K562 (cell line): Measurements from ENCODE around the gene ANXA8. TPM values are rescaled to one million over a fixed set of nuclear protein-coding genes. Genes with fewer than 3 reads are reported as not detected.

Experiments used
- ATAC-seq: fragments of 200-7000 bp; cut with Tn5 transposase; 3 replicates; pipeline ENCODE4 v1.9.1; 2020; ENCODE audit warnings: moderate library complexity
- BruUV-seq: library from RNA; stranded (reverse); fragments of 400-500 nt; replicated peaks from 2 replicates; lab custom pipeline; 2021; lab: Mats Ljungman, UMichigan
- CTCF ChIA-PET: fragments of 300-600 bp; formaldehyde crosslinking; extraction: SDS; loops from one replicate; lab custom pipeline; 2021; ENCODE audit warnings: low intra/inter-chr PET ratio; lab: Yijun Ruan, JAX
- POLR2A ChIA-PET: fragments of 300-600, 350-650 bp; sonication (Branson Sonifier 250); formaldehyde crosslinking; extraction: SDS; loops from one replicate; lab custom pipeline; 2021; ENCODE audit warnings: antibody characterized with exemption, inconsistent platforms; lab: Yijun Ruan, JAX
- DNase-seq, 4 experiments: peaks; one replicate each; pipeline versions ENCODE4 v3.0.0 to v3.0.0-alpha.2; 2011 to 2018; ENCODE audit warnings: low spot score in 3 of 4, mixed read lengths in 3 of 4; ENCODE audit errors: extremely low read depth in 1 of 4
- FAIRE-seq: peaks from 2 replicates; lab custom pipeline; 2011; peaks lifted over from hg19 to GRCh38; lab: Jason Lieb, UNC
- H2AFZ ChIP-seq: 2 replicates; pipeline ENCODE4 v1.6.0; 2011; ENCODE audit warnings: low read depth, low read length, control low read depth, inconsistent platforms
- H3K27ac ChIP-seq: fragments of 200-600 bp; 3 replicates; pipeline ENCODE4 v1.8.0; 2011; ENCODE audit warnings: low read depth, mild to moderate bottlenecking, control low read depth, inconsistent platforms, low read length, moderate library complexity, mixed read lengths; ENCODE audit errors: extremely low read depth
- H3K27me3 ChIP-seq, 2 experiments: fragments of 300-600 bp in 1 of 2; 2 replicates in 1 of 2; 3 replicates in 1 of 2; pipeline versions ENCODE4 v1.6.0 to v1.8.0; 2011; ENCODE audit warnings: inconsistent platforms in 2 of 2, low read length in 2 of 2, mild to moderate bottlenecking in 1 of 2, mixed read lengths in 1 of 2, moderate library complexity in 1 of 2; ENCODE audit not compliant: control insufficient read depth in 2 of 2, insufficient read depth in 2 of 2
- H3K36me3 ChIP-seq: fragments of 300-600 bp; 3 replicates; pipeline ENCODE4 v1.8.0; 2011; ENCODE audit warnings: mild to moderate bottlenecking, low read length, inconsistent platforms; ENCODE audit not compliant: control insufficient read depth, insufficient read depth
- H3K4me1 ChIP-seq, 2 experiments: fragments of 200-600 bp in 1 of 2; replicated peaks in 1 of 2; 2 replicates in 1 of 2; 3 replicates in 1 of 2; pipeline versions ENCODE4 v1.5.1 to v1.8.0; 2011; ENCODE audit warnings: inconsistent platforms in 2 of 2, low read length in 2 of 2, mild to moderate bottlenecking in 1 of 2, mixed read lengths in 1 of 2, moderate library complexity in 1 of 2; ENCODE audit not compliant: control insufficient read depth in 2 of 2, insufficient read depth in 2 of 2
- H3K4me2 ChIP-seq: 2 replicates; pipeline ENCODE4 v1.6.1; 2011; ENCODE audit warnings: low read length, control low read depth, inconsistent platforms, mixed read lengths; ENCODE audit not compliant: insufficient read depth
- H3K4me3 ChIP-seq: fragments of 200-600 bp; sonication (generic), shearing (Covaris generic); 2 replicates; pipeline ENCODE4 v1.5.1; 2016; ENCODE audit warnings: control low read depth, inconsistent platforms
- H3K79me2 ChIP-seq: fragments of 200-600 bp; 3 replicates; pipeline ENCODE4 v1.8.0; 2011; ENCODE audit warnings: low read length, inconsistent platforms; ENCODE audit not compliant: control insufficient read depth, insufficient read depth
- H3K9ac ChIP-seq, 2 experiments: 2 replicates each; pipeline versions ENCODE4 v1.6.0 to v1.6.1; 2011; ENCODE audit warnings: low read depth in 2 of 2, low read length in 2 of 2, control low read depth in 1 of 2, inconsistent platforms in 1 of 2, mild to moderate bottlenecking in 1 of 2, mixed read lengths in 1 of 2; ENCODE audit not compliant: insufficient read depth in 1 of 2
- H3K9me1 ChIP-seq: one replicate; pipeline ENCODE4 v1.6.0; 2011; ENCODE audit warnings: inconsistent platforms, mild to moderate bottlenecking, low read length, moderate library complexity; ENCODE audit not compliant: control insufficient read depth, insufficient read depth
- H3K9me3 ChIP-seq: replicated peaks from 2 replicates; pipeline ENCODE4 v1.5.1; 2011; ENCODE audit warnings: low read depth, low read length, inconsistent platforms; ENCODE audit not compliant: control insufficient read depth, insufficient read depth
- H4K20me1 ChIP-seq: replicated peaks from 2 replicates; pipeline ENCODE4 v1.6.1; 2011; ENCODE audit warnings: low read length, inconsistent platforms, mixed read lengths; ENCODE audit not compliant: control insufficient read depth, insufficient read depth
- ATF4 ChIP-seq: fragments of 450-650 bp; formaldehyde crosslinking; IDR thresholded peaks from 2 replicates; pipeline ENCODE4 v1.4.0; 2022; ENCODE audit warnings: mild to moderate bottlenecking, moderate library complexity
- BACH1 ChIP-seq: fragments of 200-800 bp; sonication (Bioruptor generic); IDR thresholded peaks from 2 replicates; pipeline ENCODE4 v1.6.1; 2016; ENCODE audit warnings: missing genetic modification characterization, missing compliant biosample characterization
- FOXA1 ChIP-seq: fragments of 450-650 bp; IDR thresholded peaks from 2 replicates; pipeline ENCODE4 v1.6.1; 2016; ENCODE audit warnings: mild to moderate bottlenecking, borderline replicate concordance
- FOXM1 ChIP-seq, 2 experiments: fragments of 450-650 bp in 1 of 2; sonication (generic) in 1 of 2; formaldehyde crosslinking in 1 of 2; IDR thresholded peaks; 2 replicates each; pipeline versions ENCODE4 v1.6.1 to v1.9.0; 2017 to 2022; ENCODE audit warnings: low read depth in 2 of 2, mild to moderate bottlenecking in 2 of 2, missing genetic modification reagents in 1 of 2, moderate library complexity in 1 of 2
- HDAC1 ChIP-seq, 2 experiments: fragments of 450-650 bp; IDR thresholded peaks; 2 replicates each; pipeline ENCODE4 v1.6.1; 2016 to 2017; ENCODE audit warnings: inconsistent platforms in 1 of 2, mild to moderate bottlenecking in 1 of 2, moderate library complexity in 1 of 2
- MXI1 ChIP-seq: IDR thresholded peaks from 2 replicates; pipeline ENCODE4 v1.6.1; 2011; ENCODE audit warnings: low read depth, mild to moderate bottlenecking, improper control_type of control experiment, low read length
- PCBP2 ChIP-seq: fragments of 200-400 bp; formaldehyde crosslinking; IDR thresholded peaks from 2 replicates; pipeline ENCODE4 v1.6.1; 2018; ENCODE audit warnings: low read length, low read depth, mild to moderate bottlenecking, moderate library complexity; ENCODE audit not compliant: poor library complexity, severe bottlenecking
- WGBS: fragments of 100-300 bp; shearing (Covaris generic); methylation state at CpG from one replicate; pipeline ENCODE4 v1.1.6; 2016; ENCODE audit warnings: low coverage, mixed read lengths; ENCODE audit not compliant: insufficient coverage; ENCODE audit errors: missing lambda C conversion rate; 5-methylcytosine and 5-hydroxymethylcytosine counted together
- in situ Hi-C: fragments of 300-500 bp; cut with MboI; formaldehyde crosslinking; loops from 4 replicates; pipeline ENCODE4 v1.15.0; 2018; ENCODE audit warnings: inconsistent platforms, mixed read lengths
- intact Hi-C: fragments of 100-400 bp; cut with micrococcal nuclease; formaldehyde crosslinking; loops from 2 replicates; pipeline ENCODE4 v1.14.2; 2022
- polyA plus RNA-seq, 8 experiments: library from polyadenylated mRNA; depleted of rRNA in 4 of 8; stranded (reverse) in 5 of 8; unstranded in 3 of 8; fragments of >200 nt; fragmentation: Nextera tagmentation in 2 of 8; fragmentation: Illumina TruSeq in 1 of 8; extraction: Ambion mirVana in 2 of 8; extraction: Trizol in 1 of 8; gene quantifications; 2 replicates each; pipeline versions ENCODE4 v1.2.1 to v1.2.3, GENCODE V29; 2011 to 2014; ENCODE audit warnings: inconsistent platforms in 1 of 8, missing spikeins in 1 of 8
- total RNA-seq, 7 experiments: library from RNA; depleted of rRNA in 6 of 7; stranded (reverse); fragments of >200 nt in 6 of 7; fragmentation: Illumina TruSeq in 2 of 7; extraction: Trizol in 2 of 7; gene quantifications; 2 replicates each; pipeline versions ENCODE4 v1.2.1 to v1.2.3, GENCODE V29; 2011 to 2021; ENCODE audit warnings: low replicate concordance in 1 of 7

ANXA8 gene
- total and polyA plus RNA-seq, 9 of the 15 experiments (the other 6 are each of a cell fraction or from before 2014, with no cell fraction given), result not detected

- CTCF ChIA-PET, result no interaction called here
- in situ Hi-C loops (no loop called here), intact Hi-C loops (no loop called here)
- 8% methylated on average over 14 of the region's 14 CpGs for WGBS
- H3K4me3 ChIP-seq, result no peak overlapping the region
- POLR2A ChIA-PET, result no interaction called here
- H3K36me3 ChIP-seq, result no peaks in the 10 kb centered on the region
- no peak overlapping the region for H3K27ac ChIP-seq
- no TSS peak for BruUV-seq
- TF ChIP-seq HDAC1 (IDR thresholded peaks at IDR 0.05) (no peak), PCBP2 (no peak), FOXM1 (IDR thresholded peaks at IDR 0.05; ENCODE audit: low read depth) (no peak), FOXM1 (CRISPR knock-in tag; IDR thresholded peaks at IDR 0.05; ENCODE audit: low read depth) (no peak), BACH1 (tag) (no peak), ATF4 (CRISPR knock-in tag) (no peak), MXI1 (no peak), FOXA1 (no peak)
- no peak overlapping the region for H2AFZ ChIP-seq
- ATAC-seq (no peak), FAIRE-seq (no peak), DNase-seq (no peak)
- H3K4me2 ChIP-seq, result no peak overlapping the region
- no peaks in the 10 kb centered on the region for H3K9me3 ChIP-seq
- peaks cover 0 to 5% of the 10 kb centered on the region in 2 experiments; a peak in 1 of 5 replicates for H3K4me1 ChIP-seq
- peaks cover 6 to 46% of the 10 kb centered on the region in 2 experiments; a peak in 4 of 5 replicates for H3K27me3 ChIP-seq
- 0 out of 2 replicates have a peak, but pooled peaks cover 2% of the 10 kb centered on the region for H4K20me1 ChIP-seq
- H3K9ac ChIP-seq, result no peak overlapping the region; a peak in 1 of 4 replicates
- H3K79me2 ChIP-seq, result no peaks in the 10 kb centered on the region
- no peaks in the 10 kb centered on the region for H3K9me1 ChIP-seq
Measured at GRCh38 chr10:47420305-47421056, 63.4 kb downstream of the ANXA8 start.
